NCI-H2227 (cell line): Measurements from ENCODE around the gene HPRT1.
A peak's percentile ranks its signal among the peaks of the same experiment; 100 is the strongest.

Experiments
- DNase-seq: peaks from one replicate; lab custom pipeline; 2025; ENCODE audit not compliant: unreplicated experiment; lab: John Stamatoyannopoulos, UW

Gene HPRT1

DNA sequence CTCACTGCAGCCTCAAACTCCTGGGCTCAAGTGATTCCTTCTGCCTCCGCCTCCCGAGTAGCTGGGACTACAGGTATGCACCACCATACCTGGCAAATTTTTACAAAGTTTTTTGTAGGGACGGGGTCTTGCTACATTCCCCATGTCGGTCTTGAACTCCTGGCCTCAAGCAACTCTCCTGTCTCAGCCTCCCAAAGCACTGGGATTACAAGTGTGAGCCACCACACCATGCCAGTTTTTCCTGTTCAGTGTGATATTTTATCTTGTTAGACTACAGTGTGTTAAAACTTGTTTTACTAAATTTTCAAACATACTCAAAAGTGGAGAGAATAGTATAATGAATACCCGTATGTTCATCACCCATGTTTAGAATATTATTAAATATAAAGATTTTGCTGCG is 12.1 kb downstream of the HPRT1 start:
- DNase-seq, result no peak

DNA sequence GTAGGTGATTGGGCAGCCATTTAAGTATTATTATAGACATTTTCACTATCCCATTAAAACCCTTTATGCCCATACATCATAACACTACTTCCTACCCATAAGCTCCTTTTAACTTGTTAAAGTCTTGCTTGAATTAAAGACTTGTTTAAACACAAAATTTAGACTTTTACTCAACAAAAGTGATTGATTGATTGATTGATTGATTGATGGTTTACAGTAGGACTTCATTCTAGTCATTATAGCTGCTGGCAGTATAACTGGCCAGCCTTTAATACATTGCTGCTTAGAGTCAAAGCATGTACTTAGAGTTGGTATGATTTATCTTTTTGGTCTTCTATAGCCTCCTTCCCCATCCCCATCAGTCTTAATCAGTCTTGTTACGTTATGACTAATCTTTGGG is 16.3 kb downstream of the HPRT1 start:
- DNase-seq, result no peak

DNA sequence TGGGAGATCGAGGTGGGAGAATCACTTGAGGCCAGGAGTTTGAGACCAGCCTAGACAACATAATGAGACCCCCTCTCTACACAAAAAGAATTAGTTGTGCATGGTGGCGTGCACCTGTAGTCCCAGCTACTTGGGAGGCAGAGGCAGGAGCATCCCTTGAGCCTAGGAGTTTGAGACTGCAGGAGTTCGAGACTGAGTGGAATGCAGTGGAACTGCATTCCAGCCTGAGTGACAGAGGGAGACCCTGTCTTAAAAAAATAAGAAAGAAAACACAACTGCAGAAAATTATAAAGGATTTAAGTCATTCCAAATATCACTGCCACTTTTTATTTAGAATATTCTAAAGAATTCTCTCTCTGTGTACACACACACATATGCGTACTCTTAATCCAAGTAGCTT is 18.4 kb downstream of the HPRT1 start:
- no peak for DNase-seq

DNA sequence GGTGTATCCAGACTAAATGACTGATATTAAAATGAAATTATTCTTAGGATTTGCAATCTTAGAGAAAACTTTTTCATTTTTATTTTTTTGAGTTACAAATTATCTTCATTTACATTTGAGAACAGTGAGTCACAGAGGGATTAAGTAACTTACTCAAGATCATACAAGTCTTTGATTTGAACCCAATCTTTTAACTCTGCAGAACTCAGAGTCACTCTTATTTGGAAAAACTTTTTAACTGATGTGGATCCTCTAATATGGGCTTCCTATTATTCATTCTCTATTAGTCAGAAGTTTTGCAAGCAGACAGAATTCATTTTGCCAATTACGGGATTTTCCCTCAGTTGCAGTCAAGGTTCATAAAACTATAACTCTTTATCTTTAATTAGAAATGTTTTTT is 20.1 kb downstream of the HPRT1 start:
- DNase-seq, result no peak

DNA sequence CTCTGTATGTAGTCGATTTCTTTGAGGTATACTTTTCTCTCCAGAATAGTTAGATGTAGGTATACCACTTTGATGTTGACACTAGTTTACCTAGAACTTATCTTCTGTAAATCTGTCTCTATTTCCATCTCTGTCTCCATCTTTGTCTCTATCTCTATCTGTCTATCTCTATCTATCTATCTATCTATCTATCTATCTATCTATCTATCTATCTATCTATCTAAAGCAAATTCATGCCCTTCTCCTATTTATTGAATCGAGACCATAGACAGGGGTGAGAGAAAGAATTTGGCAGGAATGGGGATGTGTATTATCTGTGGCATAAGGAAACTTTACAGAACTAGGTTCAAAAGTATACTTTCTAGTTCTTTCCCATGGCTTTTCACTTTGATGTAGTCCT is 21.4 kb downstream of the HPRT1 start:
- DNase-seq, result no peak

DNA sequence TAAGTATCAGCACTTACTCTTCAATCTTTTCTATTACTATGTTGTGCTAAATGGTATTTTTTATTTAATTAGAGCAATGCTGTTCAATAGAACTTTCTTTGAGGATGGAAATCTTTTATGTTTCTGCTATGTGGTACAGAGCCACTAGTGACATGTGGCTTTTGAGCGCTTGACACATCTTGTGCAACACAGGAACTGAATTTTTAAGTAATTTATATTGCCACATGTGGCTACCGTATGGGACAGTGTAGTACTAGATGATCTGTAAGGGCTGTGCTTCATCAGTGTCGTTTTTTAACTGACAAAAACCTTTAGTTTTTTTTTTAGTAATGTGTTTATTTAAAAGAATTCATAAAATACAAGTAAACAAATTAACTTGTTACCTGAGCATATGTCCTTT is 22.4 kb downstream of the HPRT1 start:
- no peak for DNase-seq

DNA sequence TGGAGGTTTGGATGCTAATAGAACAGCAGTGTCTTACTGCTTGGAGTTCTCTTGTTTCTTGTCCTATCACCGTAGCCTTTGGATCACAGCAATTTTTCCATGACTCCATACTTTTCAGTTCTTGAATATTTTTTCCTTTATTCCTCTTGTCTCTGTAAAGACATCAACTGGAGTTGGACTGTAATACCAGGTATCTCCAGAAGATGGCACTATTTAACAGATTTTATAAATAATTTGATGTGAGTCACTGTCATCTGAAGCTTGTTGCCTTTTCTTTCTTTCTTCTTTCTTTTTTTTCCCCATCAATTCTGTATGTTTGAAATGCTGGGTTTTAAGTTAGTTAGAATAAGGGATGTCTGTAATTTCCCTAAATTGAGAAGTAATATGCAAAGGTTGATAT is 24.1 kb downstream of the HPRT1 start:
- DNase-seq, result peak; percentile 82

DNA sequence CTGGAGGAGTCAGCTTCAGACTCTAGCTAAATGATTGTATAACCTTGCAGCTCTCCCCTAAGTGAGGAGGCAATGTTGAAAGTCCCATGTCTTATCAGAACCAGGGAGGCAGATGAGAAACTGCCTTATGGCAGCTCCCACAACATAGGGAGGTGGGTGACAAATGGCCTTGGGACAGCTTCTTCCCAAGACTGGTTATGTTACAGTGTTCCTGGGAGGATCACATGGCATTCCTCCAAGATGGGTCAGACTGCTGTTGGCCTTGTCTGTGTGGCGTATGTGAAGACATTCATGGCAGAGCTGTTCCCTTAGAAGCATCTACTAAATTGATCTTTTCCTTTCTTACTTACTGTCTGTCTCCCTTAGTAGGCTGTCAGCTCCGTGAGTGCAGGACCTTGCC is 42.0 kb downstream of the HPRT1 start:
- DNase-seq, result no peak

DNA sequence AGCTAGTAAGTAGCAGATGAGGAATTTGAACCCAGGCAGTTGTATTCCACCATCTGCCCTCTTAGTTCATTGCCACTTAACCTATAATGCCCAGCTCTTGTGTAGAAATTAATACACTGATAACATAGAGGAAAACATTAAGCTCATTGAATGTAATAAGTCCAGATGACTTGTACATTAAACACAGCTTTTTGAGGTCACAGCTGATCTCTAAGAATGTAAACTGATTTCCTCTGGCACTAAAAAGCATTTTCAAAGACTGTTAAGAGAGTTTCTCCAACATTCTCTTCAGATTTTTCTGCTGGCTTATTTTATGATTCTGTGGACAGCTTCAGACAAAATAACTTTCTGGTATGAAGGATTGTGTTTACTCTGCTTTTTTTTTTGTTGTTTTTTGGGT is 42.7 kb downstream of the HPRT1 start:
- no peak for DNase-seq

DNA sequence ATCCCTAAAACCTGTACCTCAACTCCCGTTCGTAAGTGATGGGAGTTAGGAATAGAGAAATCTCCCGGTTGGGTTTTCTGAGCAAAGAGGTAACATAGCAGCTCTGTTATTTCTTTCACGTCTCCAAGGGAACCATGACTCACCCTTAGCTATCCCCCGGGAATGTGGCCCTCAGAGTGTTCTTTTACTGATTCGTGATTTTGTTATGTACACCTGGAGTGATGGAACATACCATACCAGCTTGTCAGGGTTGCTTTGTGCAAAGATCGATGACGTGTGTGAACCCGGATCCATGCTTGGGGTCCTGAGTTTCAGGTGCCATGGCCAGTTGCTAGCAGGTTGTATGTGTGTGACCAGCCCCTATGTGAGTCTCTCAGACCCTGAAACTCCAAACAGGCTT is 52.6 kb downstream of the HPRT1 start:
- DNase-seq, result no peak

DNA sequence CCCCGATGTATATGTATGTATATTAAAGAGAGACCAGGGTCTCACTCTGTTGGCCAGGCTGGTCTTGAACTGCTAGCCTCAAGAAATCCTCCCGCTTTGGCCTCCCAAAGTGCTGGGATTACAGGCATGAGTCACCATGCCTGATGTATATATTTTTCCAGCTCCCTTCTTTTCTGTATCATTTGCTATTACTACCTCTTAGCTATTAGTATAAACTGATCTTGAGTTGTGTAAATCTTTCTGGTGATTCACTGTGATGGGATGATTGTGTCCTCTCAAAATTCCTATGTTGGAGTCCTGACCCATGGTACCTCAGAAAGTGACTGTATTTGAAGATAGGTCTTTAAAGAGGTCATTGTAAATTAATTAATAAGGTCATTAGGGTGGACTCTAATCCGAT is 53.1 kb downstream of the HPRT1 start:
- no peak for DNase-seq

DNA sequence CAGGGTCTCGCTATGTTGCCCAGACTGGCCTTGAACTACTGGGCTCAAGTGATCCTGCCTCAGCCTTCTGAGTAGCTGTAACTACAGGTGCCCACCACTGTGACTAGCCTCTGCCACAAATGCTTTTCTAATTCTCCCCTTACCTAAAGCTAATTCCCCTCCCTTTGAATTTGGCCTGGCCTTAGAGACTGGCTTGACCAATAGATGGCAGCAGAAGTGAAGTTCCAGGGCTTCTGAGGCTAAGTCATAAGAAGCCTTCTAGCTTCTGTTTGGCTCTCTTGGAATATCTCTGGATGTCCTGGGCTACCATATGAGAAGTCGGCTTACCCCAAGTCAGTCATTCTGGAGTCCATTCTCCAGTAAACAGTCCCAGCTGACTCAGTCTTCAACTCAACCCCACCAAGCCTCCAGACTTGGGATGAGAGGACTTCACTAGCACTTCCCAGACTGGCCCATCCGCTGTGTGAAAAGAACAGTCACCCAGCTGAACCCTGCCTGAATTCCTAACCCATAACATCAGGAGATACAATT is 61.0 kb downstream of the HPRT1 start:
- DNase-seq, result peak; percentile 78

DNA sequence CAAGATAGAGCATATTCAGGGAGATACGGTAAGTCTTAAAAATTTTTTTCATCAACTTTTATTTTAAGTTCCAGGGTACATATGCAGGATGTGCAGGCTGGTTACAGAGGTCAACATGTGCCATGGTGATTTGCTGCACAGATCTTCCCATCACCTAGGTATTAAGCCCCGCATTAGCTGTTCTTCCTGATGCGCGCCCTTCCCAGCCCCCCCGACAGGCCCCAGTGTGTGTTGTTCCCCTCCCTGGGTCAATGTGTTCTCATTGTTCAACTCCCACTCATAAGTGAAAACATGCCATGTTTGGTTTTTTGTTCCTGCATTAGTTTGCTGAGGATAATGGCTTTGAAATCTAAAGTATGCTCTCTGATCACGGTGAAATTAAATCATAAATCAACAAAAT is 64.2 kb downstream of the HPRT1 start:
- no peak for DNase-seq

DNA sequence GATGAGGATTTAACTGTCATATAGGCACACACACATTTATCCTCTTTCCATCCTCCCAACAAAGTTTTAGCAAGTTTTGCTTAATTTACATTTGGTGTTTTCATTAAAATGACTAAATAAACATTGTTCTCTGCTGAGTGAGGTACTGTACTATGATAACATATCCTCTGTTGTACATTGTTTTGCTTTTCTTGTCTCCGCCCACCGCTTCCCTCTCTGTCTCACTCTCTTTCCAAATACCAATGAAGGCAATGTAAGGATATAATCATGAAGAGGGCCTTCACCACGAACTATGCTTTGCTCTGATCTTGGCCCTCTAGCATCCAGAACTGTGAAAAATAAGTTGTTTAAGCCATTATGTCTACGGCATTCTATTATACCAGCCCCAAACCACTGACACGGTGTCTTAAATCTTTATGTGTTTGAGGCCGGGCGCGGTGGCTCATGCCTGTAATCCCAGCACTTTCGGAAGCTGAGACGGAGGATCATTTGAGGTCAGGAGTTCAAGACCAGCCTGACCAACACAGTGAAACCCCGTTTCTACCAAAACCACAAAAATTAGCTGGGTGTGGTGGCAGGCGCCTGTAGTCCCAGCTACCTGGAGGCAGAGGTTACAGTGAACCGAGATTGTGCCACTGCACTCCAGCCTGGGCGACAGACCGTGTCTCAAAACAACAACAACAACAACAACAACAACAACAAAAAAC is 65.3 kb downstream of the HPRT1 start:
- no peak for DNase-seq

DNA sequence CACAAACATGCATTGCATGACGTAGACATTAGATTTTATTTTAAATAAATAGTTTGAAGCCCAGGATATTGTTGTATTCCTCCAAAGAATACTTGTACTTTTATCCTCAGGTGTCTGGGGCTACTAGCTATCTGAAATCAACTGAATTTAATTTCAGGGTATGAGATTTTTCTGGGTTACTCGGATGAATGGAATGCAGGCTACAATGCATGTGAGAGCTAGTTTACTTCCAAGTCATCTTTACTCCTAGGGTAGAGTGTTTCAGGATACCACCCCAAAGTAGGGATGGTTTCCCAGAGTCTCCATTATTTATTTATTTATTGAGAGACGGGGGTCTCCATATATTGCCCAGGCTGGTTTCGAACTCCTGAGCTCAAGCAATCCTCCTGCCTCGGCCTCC is 66.4 kb downstream of the HPRT1 start:
- DNase-seq, result no peak

DNA sequence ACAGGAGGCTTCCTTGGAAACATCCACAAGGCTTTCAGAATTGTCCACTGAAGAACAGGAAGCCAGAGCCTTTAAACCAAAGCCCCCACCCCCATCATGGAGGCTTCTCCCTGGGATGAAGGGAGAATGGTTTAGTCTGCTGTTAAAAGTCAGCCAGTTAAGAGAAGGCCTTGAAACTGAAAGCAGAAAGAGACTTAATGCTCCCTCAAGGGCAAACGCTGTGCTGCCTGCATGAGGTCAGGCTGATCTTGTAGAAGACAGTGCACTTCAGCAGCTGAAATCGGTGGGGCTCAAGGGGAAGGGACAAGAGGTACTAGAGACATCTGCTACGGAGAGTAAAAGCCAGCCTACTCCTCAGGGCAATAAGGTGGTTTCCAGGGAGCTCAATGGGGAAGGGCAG is 69.0 kb downstream of the HPRT1 start:
- DNase-seq, result no peak

DNA sequence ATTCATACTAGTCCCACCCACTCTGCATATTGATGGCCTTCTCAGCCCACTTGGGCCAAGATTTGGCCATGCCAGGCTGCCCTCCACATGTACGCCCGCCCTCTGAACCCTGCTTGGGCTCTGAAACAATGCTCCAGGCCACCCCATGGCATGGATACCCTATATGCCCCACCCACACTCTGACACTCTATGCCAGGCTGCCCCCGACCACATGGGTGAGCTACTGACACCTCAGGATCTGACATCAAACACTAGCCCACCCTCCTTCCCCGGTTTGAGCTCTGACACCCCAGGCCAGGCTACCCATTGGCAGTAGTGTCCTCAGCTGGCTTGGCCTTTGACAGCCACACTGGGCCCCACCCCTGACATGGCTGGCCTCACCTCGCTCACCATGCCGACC is 69.5 kb downstream of the HPRT1 start:
- no peak for DNase-seq

DNA sequence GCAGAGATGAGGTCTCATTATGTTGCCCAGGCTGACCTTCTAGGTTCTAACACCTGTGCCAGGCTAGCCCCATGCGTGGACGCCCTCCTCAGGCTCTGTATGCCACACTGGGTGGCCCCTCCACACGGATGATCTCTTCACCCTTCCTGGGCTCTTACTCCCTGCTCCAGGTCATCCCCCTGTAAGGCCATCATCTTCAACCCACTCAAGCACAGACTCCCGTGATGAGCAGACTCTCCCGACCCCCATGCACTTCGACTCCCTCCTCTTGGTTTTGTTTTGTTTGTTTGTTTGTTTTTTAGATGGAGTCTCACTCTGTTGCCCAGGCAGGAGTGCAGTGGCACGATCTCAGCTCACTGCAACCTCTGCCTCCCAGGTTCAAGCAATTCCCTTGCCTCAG is 70.9 kb downstream of the HPRT1 start:
- DNase-seq, result no peak

DNA sequence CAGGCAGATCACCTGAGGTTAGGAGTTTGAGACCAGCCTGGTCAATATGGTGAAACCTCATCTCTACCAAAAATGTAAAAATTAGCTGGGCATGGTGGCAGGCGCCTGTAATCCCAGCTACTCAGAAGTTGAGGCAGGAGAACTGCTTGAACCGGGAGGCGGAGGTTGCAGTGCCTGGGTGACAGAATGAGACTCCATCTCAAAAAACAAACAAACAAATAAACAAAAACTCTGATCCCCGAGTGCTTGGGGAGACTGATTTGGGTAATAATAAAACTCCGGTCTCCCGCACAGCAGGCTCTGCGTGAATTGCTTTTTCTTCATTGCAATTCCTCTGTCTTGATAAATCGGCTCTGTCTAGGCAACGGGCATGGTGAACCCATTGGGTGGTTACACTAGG is 73.4 kb downstream of the HPRT1 start:
- no peak for DNase-seq

DNA sequence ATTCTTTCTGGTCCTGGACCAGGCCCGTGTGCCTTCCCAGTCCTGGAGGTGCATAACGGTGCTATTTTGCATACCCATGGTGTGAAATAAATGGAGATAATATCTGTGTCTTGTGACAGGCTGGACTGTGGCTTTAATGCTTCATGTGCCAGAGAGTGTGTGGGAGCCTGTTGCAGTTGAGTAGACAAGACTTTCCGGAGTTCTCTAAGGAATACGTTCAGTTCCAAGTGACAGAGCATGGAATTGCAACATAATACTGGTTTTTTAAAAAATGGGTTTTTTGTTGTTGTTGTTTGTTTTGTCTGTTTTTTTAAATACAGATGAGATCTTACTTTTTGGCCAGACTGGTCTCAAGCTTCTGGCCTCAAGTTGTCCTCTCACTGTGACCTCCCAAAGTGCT is 74.0 kb downstream of the HPRT1 start:
- no peak for DNase-seq

DNA sequence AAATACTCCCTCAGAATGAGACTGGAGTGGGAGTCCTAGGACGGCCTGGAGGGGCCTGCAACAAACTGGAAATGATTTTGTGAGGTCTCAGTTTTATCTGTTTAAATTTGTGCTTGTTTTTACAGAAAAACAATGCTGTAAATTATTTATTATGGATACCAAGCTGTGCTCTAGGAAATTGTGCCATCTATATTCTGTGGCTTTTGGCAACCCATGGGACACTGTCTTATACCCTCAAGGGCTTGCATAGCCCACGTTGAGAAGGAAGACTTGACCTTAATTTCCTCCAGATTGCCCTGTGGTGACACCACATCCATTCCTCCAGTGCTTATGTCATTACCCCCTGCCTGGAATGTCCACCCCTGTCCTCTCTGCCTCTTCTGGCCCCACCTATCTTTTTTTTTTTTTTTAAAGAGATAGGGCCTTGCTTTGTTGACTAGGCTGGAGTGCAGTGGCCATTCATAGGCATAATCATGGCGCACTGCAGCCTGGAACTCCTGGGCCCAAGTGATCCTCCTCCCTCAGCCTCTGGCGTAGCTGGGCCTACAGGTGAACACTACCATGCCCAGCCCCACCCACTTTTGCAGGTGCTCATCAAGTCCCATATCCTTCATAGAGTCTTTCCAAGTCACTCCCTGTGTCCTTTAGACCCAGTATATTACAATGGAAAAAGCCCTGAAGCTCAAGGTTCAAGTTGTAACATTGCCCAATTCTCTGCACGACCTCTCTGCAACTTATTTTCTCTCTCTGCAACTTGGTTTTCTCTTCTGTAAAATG is 77.4 kb downstream of the HPRT1 start:
- DNase-seq, result peak; percentile 19

DNA sequence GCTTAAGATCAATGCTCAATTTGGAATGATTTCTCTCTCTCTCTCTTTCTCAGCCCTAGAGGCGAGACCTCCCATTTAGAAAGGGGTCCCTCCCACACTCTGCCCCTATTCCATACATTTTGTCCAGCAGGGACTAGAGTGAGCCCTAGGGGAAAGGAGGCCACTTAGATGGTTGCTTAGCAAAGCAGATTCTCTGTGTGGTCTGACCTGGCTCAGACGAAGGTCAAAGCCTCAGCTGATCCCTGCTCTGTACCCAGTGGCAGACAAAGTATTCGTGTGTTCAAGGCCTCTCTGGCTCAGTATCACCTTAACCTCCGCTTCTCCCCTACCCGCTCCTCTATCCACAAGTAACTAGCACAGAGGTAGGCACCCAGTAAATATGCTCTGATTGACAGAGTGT is 78.4 kb downstream of the HPRT1 start:
- DNase-seq, result no peak

DNA sequence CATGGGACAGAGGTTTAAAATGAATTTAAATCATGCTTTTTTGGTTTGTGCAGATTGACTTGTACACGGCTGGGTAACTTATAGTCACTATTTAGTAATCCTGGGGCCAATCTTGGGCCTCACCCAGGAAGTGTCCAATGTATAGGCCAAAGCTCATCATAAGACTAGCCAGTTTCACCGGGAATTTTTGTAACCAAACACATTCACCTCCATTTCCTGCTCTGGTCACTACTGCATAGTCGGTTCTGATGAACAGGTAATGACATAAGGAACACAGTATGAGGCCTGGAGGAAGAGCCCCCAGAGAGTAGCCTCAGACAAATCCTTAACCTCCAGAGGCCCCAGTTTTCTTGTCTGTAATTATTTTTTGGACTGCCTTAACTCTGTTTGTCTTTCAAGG is 81.9 kb downstream of the HPRT1 start:
- DNase-seq, result no peak
